PFSK-1 (cell line): ENCODE results near the gene CCDC89.

Experiments
- FOXP2 ChIP-seq: optimal IDR thresholded peaks from 2 replicates; pipeline ENCODE3; 2011; ENCODE audit warnings: borderline replicate concordance, control low read depth, inconsistent platforms; ENCODE audit not compliant: insufficient read depth; ENCODE audit errors: extremely low read length, extremely low read depth
- POLR2AphosphoS5 ChIP-seq: IDR thresholded peaks from 2 replicates; pipeline ENCODE4 v1.6.1; 2012; ENCODE audit warnings: low read depth, mild to moderate bottlenecking, control low read depth, low read length, moderate library complexity
- REST ChIP-seq, 2 experiments: IDR thresholded peaks; 2 replicates each; pipeline versions ENCODE4 v1.6.1 to v1.8.0; 2011 to 2012; ENCODE audit warnings: low read depth in 2 of 2, low read length in 2 of 2, control low read depth in 1 of 2, inconsistent platforms in 1 of 2, mild to moderate bottlenecking in 1 of 2, moderate library complexity in 1 of 2; ENCODE audit not compliant: insufficient read depth in 1 of 2
- SIN3A ChIP-seq: IDR thresholded peaks from 2 replicates; pipeline ENCODE4 v1.6.1; 2012; ENCODE audit warnings: mild to moderate bottlenecking, low read length, moderate library complexity, borderline replicate concordance; ENCODE audit not compliant: insufficient read depth
- TAF1 ChIP-seq: IDR thresholded peaks from 2 replicates; pipeline ENCODE4 v1.6.1; 2012; ENCODE audit warnings: low read length, control low read depth, borderline replicate concordance; ENCODE audit not compliant: insufficient read depth

CCDC89 gene

DNA sequence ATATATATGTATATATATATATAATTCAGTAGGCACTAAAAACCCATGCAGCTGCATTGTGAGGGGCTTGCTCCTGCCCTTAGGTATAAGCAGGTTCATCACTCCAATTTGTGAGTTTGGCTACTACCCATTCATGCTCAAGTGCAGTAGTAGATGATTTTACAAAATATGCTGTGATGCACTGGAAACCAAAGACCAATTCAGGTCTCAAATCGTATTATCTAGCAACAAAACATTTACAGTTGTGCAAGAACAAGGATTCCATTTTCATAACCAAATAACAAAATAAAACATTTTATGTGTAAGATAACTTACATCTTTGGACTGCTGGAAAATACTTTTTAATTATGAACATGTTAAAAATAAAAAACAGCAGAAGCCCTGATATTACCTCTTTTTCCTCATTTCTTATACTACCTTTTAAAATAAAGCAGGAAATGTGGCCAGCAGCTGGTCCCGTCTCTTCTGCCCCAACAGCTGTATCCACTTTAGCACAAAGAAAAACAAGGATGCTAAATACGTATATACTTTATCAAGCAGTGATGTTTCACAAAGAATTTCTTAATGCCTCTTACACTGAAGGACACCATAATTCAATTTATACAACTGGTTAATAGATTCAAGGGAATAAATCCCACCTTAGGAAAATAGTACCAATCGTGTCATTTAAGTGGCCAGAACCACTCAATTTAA is 23.9 kb downstream of the CCDC89 start:
- TF ChIP-seq POLR2AphosphoS5: no peak
- no peak for TF ChIP-seq FOXP2
- peak; percentile 63; the same call in 1 of the 2 replicates for TF ChIP-seq SIN3A
- TF ChIP-seq REST (IDR thresholded peaks at IDR 0.05; ENCODE audit: insufficient read depth in 1 of 2, low read depth in 2 of 2, low read length in 2 of 2): no peak

- TF ChIP-seq TAF1: no peak
These were observed 27.8 kb downstream of the CCDC89 start for GRCh38 chr11:85658180-85658579.

- TF ChIP-seq TAF1: no peak
- TF ChIP-seq REST (IDR thresholded peaks at IDR 0.05; ENCODE audit: insufficient read depth in 1 of 2, low read depth in 2 of 2, low read length in 2 of 2): no peak
- no peak for TF ChIP-seq POLR2AphosphoS5
- TF ChIP-seq FOXP2: no peak
- no peak for TF ChIP-seq SIN3A
These were observed 29.2 kb downstream of the CCDC89 start for GRCh38 chr11:85656777-85657176.

DNA sequence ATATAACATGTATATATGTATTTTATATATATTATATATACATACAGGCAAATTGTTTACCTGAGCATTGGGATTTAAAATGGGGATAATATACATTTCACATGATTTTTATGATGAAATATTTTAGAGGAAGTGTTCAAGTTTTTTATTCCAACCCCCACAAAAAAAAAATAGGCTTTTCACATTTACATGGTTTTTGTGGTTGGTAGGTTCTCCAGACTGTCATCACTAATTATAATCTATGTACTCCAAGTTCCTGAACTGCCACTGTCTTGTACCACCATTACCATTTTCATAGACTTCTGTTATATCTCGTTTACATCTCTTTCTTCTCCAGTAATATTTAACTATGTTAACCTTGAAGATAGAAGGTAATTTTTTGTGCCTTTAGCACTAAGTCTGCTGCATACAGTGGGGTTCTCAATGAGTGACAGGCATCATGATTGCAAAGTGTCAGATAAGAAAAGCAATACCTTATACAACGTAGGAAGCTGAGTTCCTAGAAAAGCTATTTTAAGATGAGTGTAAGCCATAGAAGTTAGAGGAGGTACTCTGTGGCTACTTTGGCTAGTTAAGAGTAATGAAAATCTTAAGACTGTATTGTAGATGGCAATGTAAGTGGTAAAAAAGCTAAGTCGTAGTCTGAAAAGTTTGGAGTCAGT is 33.1 kb downstream of the CCDC89 start:
- TF ChIP-seq POLR2AphosphoS5: no peak
- TF ChIP-seq TAF1: no peak
- no peak for TF ChIP-seq FOXP2
- no peak for TF ChIP-seq SIN3A
- TF ChIP-seq REST (IDR thresholded peaks at IDR 0.05; ENCODE audit: insufficient read depth in 1 of 2, low read depth in 2 of 2, low read length in 2 of 2): no peak

DNA sequence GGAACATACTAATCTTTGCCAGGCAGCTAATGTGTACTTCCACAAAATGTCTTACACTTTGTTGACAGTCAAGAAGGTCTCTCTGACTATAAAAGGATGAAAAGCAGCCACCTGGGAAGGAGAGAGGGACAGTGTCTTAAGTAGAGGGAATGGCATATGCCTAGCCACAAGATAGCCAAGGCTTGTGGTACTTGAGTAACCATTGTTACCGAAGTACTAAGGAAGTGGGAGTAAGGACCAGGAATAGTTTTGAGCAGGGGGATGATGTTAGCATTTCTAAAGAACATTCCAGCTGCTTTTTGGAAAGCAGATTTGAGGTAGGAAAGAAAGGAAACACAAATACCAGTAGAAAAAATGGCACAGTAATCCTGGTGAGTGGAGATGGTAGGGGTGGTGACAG is 34.9 kb downstream of the CCDC89 start:
- no peak for TF ChIP-seq SIN3A
- no peak for TF ChIP-seq REST (IDR thresholded peaks at IDR 0.05; ENCODE audit: insufficient read depth in 1 of 2, low read depth in 2 of 2, low read length in 2 of 2)
- TF ChIP-seq TAF1: no peak
- TF ChIP-seq FOXP2: no peak
- no peak for TF ChIP-seq POLR2AphosphoS5
